Right ventricle myocardium inferior (tissue), 1 donor: ENCODE data around the gene BTN1A1. TPM values are rescaled to one million over a fixed set of nuclear protein-coding genes. Genes with fewer than 3 reads are reported as not detected.
"Not testable (repeated sequence)": the region's sequence is repeated elsewhere in the genome, so short reads cannot be mapped to it uniquely, and the experiment has no call there.

Experiments used
- ATAC-seq: fragments of 200-7000 bp; cut with Tn5 transposase; one replicate; pipeline ENCODE4 v1.9.1; 2020; ENCODE audit warnings: mild to moderate bottlenecking, moderate library complexity
- DNase-seq: peaks from one replicate; pipeline ENCODE4 v3.0.0; 2021; ENCODE audit errors: missing footprints
- intact Hi-C: fragments of 100-400 bp; cut with DNase I; formaldehyde crosslinking; loops from one replicate; pipeline ENCODE4 v1.11.0; 2022
- long read RNA-seq: library from polyadenylated mRNA; unstranded; transcript quantifications from one replicate; pipeline ENCODE4 v2.0.0, GENCODE V29; 2021
- total RNA-seq: library from RNA; stranded (reverse); fragmentation: NEBNext Ultra II Directional; extraction: Animal tissue kit (Norgen Biotek cat#: 25700); gene quantifications from one replicate; pipeline ENCODE4 v1.2.1, GENCODE V29; 2021
- donor health status: DM: no; HTN: yes; CAD: no; lungs with severe emphysema.

Gene BTN1A1
- not detected for total RNA-seq
- long read RNA-seq = 0 reads

GRCh38 chr6:26500102-26500501 lies at the start of gene BTN1A1:
TSS of gene BTN1A1 (plus strand) at chr6:26500303. CDS start at chr6:26501287, 984 bp downstream.
- no peak for DNase-seq
- intact Hi-C loops = no loop called here
- ATAC-seq = no peak

GRCh38 chr6:26452631-26453235 lies 47.4 kb upstream of the BTN1A1 start:
- intact Hi-C loops = no loop called here
- no peak for DNase-seq

GRCh38 chr6:26454631-26455030 lies 45.5 kb upstream of the BTN1A1 start:
- no peak for DNase-seq
- intact Hi-C loops = no loop called here
- no peak for ATAC-seq

More at GRCh38 chr6:26452631-26453235, 47.4 kb upstream of the BTN1A1 start:
- no peak for ATAC-seq

- intact Hi-C loops = no loop called here
- ATAC-seq (no peak), DNase-seq (no peak)
These were observed 44.6 kb upstream of the BTN1A1 start for GRCh38 chr6:26455357-26455970.

- no peak for DNase-seq
- ATAC-seq = peak; percentile 49
- intact Hi-C loops = no loop called here
These were observed 42.8 kb upstream of the BTN1A1 start for GRCh38 chr6:26457264-26457805.

- ATAC-seq (peak; percentile 99), DNase-seq (peak; percentile 86)
- intact Hi-C loops = no loop called here
These were observed 42.1 kb upstream of the BTN1A1 start, which contains the start of gene BTN2A1 for GRCh38 chr6:26457806-26458688. TSS of gene BTN2A1 (plus strand) at chr6:26457955. CDS start at chr6:26458637, 682 bp downstream.

GRCh38 chr6:26459023-26459810 lies 40.9 kb upstream of the BTN1A1 start:
- intact Hi-C loops = no loop called here

GRCh38 chr6:26461353-26461752 lies 38.8 kb upstream of the BTN1A1 start:
- DNase-seq, ATAC-seq, intact Hi-C loops: not testable (repeated sequence)

More at GRCh38 chr6:26459023-26459810, 40.9 kb upstream of the BTN1A1 start:
- DNase-seq = no peak
- no peak for ATAC-seq

- ATAC-seq (no peak), DNase-seq (no peak)
- intact Hi-C loops = no loop called here
These were observed 36.1 kb upstream of the BTN1A1 start for GRCh38 chr6:26464014-26464413.

- no peak for ATAC-seq
- intact Hi-C loops = no loop called here
- no peak for DNase-seq
These were observed 35.5 kb upstream of the BTN1A1 start for GRCh38 chr6:26464416-26465131.

- DNase-seq = no peak
- intact Hi-C loops = no loop called here
- no peak for ATAC-seq
These were observed 34.3 kb upstream of the BTN1A1 start for GRCh38 chr6:26465776-26466175.

GRCh38 chr6:26468829-26469228 lies 31.3 kb upstream of the BTN1A1 start:
- ATAC-seq (no peak), DNase-seq (no peak)
- intact Hi-C loops = no loop called here

GRCh38 chr6:26470643-26471042 lies 29.5 kb upstream of the BTN1A1 start:
- no peak for ATAC-seq
- DNase-seq = no peak
- intact Hi-C loops = no loop called here

GRCh38 chr6:26471970-26472369 lies 28.1 kb upstream of the BTN1A1 start:
- ATAC-seq = no peak
- intact Hi-C loops = no loop called here
- DNase-seq = no peak

GRCh38 chr6:26472549-26473290 lies 27.4 kb upstream of the BTN1A1 start:
- intact Hi-C loops = no loop called here
- ATAC-seq (no peak), DNase-seq (no peak)

- ATAC-seq (no peak), DNase-seq (no peak)
- intact Hi-C loops = no loop called here
These were observed 26.7 kb upstream of the BTN1A1 start for GRCh38 chr6:26473429-26473757.

GRCh38 chr6:26473758-26474438 lies 26.2 kb upstream of the BTN1A1 start:
- intact Hi-C loops = loop anchor here (2.0 kb wide), 1 partner anchor 47 kb away; no protein-coding TSS in a partner anchor
- ATAC-seq (peak; percentile 95), DNase-seq (peak; percentile 84)
